ENCODE results near the gene PTPN11.
"Not testable (repeated sequence)": the region's sequence is repeated elsewhere in the genome, so short reads cannot be mapped to it uniquely, and the experiment has no call there.

The PTPN11 gene

DNA sequence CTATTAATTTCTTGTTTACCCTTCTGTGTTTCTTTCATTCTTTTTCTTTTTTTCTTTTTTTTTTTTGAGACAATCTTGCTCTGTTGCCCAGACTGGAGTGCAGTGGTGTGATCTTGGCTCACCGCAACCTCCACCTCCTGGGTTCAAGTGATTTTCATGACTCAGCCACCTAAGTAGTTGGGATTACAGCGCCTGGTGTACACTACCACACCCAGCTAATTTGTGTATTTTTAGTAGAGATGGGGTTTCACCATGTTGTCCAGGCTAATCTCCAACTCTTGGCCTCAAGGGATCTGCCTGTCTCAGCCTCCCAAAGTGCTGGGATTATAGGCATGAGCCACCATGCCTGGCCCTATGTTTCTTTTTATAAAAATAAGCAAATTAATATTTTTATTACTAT lies 29.4 kb downstream of the PTPN11 start:
- not testable (repeated sequence) for DNase-seq (ENCODE audit: low read depth in 2 of 2)

DNA sequence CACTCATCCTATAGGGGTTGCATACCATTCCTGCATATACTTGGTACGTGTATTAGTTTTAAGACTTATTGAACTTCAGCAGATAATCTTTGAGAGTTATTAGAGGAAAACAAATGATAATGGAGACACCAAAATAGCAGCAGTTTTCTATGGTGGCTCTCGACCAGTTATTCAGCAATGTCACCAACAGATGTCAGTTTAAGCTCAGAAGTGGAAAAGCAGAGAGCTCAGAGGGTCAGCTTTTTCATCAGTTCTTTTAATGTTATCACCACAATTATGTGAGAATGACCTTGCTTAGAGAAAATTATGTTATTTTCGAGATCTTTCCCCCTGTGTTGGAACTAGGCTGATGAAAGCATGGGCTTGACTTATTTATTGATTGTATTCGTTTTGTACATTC lies 32.0 kb downstream of the PTPN11 start:
- DNase-seq (ENCODE audit: low read depth in 2 of 2): no peak

DNA sequence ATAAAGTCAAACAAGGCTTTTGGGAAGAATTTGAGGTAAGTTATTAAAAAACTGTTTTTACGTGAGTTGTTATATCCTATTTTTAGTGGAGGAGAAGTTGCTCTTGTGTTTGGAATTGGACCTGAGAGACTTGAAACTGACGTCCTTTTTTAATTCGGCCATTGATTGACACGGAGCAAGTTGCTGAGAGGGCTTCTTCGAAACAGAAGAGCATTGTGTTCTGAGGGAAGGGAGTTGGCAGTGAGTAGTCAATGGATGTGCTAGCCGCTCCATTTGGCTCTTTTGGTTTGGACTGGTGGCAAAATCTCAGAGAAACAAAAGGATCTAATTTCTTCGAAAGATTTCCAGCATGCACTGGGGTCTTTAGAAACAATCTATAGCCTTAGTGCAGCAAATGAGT lies 37.3 kb downstream of the PTPN11 start:
- no peak for DNase-seq (ENCODE audit: low read depth in 2 of 2)

DNA sequence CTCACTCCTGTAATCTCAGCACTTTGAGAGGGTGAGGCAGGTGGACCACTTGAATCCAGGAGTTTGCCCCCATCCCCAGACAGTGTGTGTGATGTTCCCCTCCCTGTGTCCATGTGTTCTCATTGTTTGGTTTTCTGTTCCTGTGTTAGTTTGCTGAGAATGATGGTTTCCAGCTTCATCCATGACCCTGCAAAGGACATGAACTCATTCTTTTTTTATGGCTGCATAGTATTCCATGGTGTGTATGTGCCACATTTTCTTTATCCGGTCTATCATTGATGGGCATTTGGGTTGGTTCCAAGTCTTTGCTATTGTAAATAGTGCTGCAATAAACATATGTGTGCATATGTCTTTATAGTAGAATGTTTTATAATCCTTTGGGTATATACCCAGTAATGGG lies 38.4 kb downstream of the PTPN11 start:
- not testable (repeated sequence) for DNase-seq (ENCODE audit: low read depth in 2 of 2)

DNA sequence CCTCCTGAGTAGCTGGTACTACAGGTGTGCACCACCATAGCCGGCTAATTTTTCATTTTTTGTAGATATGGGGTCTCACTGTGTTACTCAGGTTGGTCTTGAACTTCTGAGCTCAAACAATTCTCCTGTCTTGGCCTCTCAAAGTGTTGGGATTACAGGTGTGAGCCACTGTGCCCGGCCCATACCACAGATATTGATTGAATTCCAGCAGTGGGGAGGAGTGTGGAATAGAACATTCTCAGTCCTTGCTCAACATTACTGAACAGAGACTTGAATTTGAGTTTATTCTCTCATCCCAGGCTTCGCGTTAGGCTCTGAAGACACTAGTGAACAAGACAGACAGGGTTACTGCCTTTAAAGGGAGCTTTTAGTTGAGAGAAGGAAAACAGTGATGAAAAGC lies 39.6 kb downstream of the PTPN11 start:
- DNase-seq (ENCODE audit: low read depth in 2 of 2): no peak

DNA sequence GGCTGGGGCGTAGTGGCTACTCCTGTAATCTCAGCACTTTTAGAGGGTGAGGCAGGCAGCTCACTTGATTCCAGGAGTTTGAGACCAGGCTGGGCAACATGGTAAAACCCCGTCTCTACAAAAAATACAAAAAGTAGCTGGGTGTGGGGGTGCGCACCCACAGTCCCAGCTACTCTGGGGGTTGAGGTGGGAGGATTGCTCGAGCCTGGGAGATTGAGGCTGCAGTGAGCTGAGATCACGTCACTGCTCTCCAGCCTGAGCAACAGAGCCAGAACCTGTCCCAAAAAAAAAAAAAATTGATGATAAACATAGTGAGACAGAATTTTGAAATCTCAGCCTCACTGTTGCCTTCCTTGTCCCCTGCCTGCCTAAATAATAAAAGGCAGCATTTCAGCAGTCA lies 40.0 kb downstream of the PTPN11 start:
- DNase-seq (ENCODE audit: low read depth in 2 of 2): no peak

DNA sequence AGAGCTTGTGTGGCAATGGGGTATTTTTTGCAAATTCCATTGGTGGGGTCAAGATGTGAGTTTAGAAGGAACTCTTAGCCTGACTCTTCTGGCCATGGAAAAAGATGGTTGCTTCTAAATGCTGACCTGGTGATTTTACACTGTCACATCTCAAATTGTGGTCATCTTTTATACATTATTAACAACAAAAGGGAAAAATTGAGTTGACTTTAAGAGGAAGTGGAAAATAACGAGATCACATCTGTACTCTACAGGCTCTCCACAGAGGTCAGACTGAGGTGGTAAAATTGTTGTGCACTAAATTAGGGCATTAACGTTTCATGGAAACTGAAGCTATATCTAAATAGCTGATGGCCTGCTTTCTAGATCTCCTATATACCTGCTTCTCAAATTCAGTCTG lies 44.7 kb downstream of the PTPN11 start:
- DNase-seq (ENCODE audit: low read depth in 2 of 2): no peak

DNA sequence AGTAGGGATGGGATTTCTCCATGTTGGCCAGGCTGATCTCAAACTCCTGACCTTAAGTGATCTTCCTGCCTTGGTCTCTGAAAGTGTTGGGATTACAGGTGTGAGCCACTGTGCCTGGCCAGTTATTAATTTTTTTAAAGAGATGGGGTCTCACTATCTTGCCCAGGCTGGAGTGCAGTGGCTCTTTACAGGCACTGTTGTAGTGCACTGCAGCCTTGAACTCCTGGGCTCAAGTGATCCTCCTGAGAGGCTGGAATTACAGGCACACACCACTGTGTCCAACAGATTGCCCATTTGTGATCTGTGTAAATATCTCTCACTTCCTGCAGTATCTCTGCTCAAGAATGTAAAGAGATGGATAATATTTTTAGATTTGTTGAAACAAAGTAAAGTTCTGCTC lies 45.9 kb downstream of the PTPN11 start:
- DNase-seq (ENCODE audit: low read depth in 2 of 2): no peak

DNA sequence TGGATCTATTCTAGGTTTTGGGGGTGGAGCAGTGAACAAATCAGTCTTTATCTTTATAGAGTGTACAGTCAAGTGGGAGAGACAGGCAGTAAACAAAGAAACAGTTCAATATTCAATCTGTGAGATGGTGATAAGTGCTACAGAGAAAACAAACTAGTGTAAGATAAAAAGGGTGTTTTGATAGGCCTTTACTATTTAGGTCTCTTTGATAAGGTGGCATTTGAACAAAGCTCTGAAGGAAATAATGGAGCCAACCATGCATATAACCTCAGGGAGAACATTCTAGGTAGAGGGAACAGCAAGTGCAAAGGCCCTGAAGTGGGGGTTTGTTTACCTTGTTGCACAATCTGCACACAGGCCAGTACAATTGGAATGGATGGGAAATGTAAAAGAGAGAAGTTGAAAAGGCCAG lies 47.3 kb downstream of the PTPN11 start:
- DNase-seq (ENCODE audit: low read depth in 2 of 2): no peak

DNA sequence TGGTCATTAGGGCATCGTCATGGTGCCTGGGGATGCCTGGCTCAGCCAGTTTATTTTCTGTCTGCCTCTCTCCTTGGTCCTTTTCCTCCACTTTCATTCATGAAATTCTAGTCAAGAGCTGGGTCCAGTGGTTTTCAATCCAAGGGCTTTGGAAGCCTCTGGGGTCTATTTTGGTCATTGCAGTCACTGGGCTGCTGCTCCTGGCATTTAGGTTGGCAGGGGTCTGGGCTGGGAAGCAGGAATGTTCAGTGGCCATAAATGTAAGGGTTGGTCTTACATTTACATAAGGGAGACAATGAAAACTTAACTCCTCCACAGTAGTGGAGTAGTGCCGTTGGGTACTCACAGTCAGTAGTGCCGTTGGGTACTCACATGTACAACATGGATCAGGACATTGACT lies 48.1 kb downstream of the PTPN11 start:
- no peak for DNase-seq (ENCODE audit: low read depth in 2 of 2)

DNA sequence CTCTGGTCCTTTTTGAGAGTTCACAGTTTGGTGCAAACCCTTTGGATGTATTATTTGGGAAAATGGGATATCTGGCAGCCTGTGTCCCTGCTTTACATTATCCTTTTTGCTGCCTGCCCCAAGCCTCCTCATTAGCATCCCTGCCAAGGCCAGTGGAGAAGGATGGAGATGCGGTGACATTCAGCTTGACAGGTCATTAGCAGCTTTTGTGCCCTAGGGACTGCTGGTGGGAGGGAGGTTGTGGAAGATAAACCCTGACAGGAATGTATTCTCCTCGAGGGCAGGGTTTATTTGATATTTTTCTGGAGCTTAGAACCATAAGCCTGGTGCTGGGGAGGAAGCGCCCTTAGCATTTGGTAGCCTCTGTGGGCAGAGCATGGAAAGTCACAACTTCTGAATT lies 49.3 kb downstream of the PTPN11 start:
- DNase-seq (ENCODE audit: low read depth in 2 of 2): no peak

DNA sequence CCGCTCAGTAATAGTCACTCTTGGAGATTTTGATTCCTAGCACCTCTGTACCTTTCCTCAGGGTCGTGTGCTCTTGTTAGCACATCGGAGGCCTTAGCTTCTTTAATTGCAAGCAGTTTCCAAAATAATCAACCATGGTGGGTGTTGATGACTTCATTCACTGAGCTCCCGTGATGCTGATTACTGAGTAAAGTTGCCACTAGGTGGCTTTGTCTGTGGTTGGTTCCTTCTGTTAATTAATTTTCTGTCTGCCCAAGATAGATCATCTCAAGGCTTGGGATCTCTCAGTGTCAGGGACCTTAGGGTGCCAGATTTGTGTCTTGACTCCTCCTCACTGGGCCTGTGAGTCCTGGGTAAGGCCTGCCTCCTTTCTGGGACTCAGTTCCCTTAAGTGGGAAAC lies 54.3 kb downstream of the PTPN11 start:
- DNase-seq (ENCODE audit: low read depth in 2 of 2): no peak

DNA sequence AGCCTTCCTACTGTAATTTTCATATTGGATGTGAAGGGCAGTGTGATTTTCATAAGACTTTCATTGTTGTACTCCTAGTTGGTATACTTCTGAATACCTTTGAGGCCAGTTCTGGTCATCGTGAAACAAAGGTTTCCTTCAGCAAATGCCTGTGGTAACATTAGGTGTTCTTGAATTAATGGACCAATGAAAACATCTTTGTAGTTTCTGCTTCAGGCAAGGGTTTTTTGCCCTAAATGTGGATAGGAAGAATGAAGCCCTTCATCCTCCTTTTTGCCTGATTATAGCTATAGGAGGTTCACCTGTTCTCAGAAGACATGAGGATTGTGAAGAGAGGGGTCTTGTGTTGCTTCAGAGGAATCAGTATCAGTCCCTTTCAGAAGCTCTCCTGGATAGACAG lies 60.7 kb downstream of the PTPN11 start:
- DNase-seq (ENCODE audit: low read depth in 2 of 2): no peak

DNA sequence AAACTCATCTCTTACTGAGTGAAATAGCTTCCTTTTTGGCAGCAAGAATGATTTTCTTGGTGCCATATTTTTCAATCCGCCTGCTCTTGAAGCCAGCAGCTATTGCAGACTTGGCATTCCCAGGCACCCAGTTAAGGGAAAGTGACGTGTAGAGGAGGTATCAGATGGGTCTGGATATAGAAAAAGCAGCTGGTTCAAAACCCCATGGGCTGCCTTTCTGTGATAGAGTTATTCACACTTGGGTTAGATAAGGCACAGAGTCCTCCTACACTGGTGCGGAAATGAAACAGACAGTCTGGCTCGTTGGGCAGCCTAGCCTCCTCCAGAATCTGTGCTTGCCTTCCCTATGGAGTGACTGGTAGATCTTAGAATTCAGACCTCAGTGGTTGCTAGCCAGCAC lies 62.2 kb downstream of the PTPN11 start:
- DNase-seq (ENCODE audit: low read depth in 2 of 2): no peak

DNA sequence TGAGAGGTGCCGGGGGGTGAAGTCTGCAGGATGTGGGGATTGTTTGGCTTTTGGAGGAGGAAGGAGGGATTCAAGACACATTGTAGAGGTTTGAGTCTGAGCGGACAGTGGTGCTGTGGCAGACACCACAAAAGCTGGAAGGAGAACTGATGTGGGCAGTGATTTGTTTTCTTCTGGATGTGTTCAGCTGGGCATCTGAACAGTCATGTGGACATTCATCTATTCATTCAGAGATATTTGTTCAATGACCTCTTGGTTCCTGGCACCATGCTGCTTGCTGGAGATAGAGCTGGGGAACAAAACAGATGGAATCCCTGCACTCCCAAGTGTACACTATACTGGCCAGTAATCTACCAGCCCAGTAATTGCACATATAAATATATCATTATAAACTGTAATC lies 64.0 kb downstream of the PTPN11 start:
- no peak for DNase-seq (ENCODE audit: low read depth in 2 of 2)

DNA sequence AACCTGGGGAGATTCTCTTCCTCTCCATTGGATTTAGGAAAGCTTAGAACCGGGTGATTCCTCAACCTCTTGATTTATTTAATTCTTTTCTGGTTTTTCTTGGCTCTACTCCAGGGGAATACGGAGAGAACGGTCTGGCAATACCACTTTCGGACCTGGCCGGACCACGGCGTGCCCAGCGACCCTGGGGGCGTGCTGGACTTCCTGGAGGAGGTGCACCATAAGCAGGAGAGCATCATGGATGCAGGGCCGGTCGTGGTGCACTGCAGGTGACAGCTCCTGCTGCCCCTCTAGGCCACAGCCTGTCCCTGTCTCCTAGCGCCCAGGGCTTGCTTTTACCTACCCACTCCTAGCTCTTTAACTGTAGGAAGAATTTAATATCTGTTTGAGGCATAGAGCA lies 67.6 kb downstream of the PTPN11 start:
- no peak for DNase-seq (ENCODE audit: low read depth in 2 of 2)

DNA sequence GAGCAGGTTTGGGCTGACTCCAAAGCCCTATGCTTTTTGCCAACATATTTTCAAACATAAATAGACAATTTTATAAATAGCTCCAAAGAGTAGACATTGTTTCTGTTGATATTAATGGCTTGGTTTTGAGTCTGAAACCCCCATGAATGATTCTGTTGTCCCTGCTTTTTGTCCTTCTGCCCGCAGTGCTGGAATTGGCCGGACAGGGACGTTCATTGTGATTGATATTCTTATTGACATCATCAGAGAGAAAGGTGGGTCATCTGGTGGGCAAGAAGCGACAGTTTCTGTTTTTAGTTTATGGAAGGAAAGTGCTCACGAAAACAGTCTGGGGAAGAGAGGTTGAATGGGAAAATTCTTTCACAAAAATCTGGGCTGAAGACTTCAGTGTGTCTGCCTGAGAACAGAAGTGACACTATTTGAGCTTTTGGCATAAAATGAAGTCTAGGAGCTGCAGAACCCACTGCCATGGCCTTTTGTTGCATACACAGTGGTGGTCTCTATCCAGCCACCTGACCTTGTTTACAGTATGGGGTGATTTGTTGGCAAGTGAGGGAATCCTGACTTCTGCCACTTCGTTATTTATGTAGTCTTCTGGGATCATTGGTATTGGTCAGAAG lies 69.6 kb downstream of the PTPN11 start:
- DNase-seq (ENCODE audit: low read depth in 2 of 2): no peak

DNA sequence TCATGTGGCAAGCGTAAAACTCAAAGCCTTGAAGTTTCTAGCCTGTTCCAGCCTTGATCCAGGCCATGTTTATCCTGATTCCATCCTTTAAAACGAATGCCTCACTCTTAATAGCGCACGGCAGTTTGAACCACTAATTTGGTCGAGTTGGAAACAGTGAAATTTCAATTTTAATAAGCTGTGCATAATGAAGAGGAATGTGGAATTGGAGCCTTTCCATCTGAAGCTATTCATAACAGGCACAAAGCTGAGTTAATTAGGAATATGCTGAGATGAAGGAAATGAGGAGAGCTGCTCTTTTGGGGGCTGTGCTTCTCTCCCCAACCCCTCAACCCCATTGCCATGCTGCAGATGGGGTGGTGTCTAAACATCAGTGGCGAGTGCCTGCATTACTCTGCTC lies 70.7 kb downstream of the PTPN11 start:
- no peak for DNase-seq (ENCODE audit: low read depth in 2 of 2)

DNA sequence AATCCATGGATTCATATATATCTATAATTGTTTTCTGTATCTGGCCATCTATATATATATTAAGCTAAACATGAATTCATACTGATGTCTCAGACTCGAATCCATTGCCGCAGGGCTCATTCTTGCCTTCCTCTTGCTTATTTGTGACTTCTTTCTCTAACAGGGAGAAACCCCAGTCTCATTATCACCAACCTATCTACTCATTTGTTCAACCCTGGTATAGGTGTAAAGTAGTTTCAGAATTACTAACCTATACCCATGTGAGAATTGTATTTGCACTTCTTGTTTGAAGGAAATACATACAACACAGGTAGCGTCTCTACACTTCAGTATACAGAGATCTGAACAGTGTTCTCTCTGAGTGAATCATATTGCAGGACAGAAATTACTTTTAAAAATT lies 77.7 kb downstream of the PTPN11 start:
- DNase-seq (ENCODE audit: low read depth in 2 of 2): no peak

DNA sequence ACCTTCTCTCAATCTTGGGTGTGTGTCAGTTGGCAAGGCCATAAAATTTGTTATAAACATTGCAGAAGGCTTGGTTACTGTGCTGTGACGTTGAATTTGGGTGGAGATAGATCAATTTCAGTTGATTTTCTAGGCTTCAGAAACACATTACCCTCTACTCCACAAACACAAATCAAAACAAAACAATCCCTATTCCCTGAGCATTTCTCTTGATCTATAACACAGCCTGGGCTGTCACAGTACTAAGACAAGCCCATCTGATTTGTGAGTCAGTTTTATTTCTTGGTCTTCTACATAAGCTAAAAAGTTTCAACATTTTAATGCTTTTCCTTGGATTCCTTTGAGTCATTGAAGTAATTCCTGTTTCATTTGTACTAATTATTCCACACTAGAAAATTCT lies 79.8 kb downstream of the PTPN11 start:
- no peak for DNase-seq (ENCODE audit: low read depth in 2 of 2)

DNA sequence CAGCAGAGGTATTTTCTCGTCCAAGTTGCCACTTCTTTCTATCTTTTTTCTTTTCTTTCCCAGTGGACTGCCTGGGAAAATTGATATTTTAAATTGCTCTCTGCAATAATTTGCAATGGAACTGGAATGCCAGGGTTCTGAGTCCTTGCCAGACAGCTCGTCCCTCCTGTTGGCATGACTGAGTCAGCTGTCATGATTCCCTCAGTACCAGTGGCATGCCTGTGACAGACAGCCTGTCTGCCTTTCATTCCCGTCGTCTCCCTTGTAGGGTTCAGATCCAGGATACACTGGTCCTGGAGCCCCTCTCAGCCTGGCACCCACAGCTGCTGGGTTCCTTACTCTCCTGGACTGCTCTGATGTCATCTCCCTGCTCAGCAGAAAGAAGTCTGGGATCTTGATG lies 84.8 kb downstream of the PTPN11 start:
- DNase-seq (ENCODE audit: low read depth in 2 of 2): no peak

DNA sequence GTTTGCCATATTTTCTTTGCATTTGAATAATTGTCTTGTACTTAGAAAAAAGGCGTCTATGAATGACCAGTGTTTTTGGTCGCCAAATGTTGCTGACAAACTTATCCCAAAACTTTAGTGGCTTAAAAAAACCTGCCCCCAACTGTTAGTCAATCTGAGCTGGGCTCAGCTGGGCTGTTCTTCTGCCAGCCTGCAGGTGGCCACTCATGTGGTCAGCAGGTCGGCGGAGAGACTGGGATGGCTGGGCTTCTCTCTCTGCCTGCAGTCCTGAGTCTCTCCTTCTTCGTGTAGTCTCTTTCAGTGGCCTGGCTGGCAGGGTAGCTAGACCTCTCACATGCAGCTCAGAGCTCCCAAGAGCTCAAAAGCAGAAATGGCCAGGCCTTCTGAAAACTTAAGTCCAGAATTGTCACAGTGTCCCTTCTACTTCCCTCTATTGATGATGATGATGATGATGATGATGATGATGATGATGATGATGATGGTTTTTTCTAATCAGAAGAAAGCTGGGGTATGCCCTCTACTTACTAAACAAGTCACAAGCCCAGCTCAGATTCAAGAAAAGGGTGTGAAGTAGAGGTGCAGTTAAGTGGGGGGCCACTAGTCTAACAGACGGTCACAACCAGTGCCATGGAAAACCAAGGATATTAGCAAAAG lies 87.9 kb downstream of the PTPN11 start:
- DNase-seq (ENCODE audit: low read depth in 2 of 2): no peak

DNA sequence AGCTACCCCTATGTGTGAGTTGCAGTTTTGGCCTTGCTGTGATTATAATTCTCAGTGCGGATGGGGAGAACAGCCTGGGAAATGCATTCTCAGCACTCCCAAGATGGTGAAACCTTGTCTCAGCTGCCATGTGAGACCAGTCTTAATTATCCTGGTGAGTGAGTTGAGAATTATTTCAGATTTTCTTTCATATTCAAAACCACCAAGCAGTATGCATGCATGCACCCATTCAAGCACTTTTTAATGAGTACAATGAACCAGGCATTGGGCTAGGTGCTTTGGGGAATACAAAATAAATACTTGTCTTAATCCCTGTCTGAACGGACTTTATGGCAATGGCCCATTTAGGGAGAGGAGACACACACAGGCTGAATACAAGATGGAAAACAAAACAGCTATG lies 94.7 kb downstream of the PTPN11 start:
- no peak for DNase-seq (ENCODE audit: low read depth in 2 of 2)

DNA sequence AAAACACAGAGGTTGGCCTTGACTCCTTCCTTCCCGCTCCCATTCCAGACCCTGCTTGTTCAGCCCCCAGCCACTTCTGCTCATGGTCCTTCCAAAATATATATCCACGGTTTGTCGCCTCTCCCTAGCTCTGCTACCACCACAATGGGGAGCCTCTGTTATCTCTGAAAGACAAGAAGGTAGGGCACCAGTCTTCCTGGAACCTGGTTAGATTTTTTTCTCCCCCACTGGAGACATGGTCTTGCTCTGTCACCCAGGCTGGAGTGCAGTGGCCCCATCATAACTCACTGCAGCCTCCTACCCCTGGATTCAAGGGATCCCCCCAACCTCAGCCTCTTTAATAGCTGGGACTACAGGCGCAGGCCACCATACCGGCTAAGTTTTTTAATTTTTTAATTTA lies 95.7 kb downstream of the PTPN11 start:
- no peak for DNase-seq (ENCODE audit: low read depth in 2 of 2)

Data from stimulated activated CD4-positive, alpha-beta T cell treated with anti-CD3 and anti-CD28 coated beads, Interleukin-12 subunit alpha, Interleukin-12 subunit beta, amount 100 ng/mL, for 24 hours (primary cell).